ENCODE measurements around the gene IKZF2.

Gene IKZF2

DNA sequence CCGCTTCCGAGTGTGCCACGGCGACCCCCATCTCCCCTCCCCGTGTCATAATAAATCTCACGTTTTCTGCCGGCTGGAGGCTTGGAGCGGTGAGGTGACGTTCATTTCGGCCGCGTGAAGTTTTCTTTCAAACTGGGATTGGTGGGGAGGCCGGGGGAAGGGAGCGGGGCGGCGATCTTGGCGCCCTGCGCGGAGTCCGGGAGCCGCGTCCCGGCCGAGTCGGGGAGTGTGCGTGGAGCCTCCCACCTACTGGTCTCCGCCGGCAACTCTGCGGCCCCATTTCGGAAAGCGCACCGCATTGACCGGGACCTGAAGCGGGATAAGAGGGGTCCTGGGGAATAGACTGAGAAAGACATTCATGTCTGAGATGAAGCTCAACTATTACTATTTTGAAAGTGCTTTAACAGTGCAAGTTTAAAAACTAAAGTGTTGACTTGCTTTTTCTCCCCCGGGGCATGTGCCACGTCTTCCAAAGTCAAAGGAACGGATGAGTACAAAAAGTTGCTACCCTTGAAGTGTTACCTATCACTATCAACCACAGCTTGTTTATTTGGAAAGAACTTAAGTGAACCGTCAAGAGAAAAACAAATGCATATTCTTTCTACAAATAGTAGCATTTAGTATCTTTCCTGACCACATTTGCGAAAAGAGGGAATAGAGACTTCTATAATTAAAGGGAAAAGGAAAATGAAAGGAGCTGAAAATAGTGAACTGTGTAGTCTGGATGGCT lies 818 bp upstream of the IKZF2 start:
- DNase-seq, result peak; percentile 35

DNA sequence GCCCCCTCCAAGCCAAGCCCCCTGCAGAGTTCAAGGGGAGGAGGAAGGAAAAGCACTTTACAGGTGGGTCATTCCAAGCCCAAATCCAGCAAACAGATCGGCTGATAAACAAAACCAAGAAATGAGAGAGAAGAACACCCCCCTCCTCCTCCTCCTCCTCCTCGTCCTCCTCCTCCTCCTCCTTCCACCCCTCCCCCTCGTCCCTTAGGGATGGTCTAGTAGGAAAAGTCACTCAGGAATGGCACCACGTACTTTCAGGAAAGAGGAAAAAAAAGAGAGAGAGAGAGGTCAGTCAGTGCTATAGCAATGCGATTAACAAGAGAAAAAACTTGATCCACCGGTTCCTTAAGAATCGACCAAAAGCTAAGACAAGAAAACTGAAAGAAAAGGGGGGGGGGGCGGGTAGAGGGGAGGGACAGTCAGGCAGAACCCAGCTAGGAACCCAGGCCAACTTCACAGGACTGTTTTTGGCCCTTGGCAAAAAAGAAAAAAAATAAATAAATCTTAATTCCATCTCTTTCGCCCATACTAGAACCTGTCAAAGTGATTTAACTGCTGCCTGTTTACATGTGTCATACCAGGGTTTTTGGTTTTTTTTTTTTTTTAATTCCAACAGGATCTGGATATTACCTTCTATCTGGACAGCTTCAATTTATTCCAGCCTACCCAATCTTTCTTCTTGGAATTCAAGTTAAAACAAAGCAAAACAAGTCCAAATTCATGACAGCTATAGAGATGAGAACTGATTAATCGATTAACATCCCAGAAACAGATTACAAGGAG lies 906 bp downstream of the IKZF2 start:
- DNase-seq, result no peak

DNA sequence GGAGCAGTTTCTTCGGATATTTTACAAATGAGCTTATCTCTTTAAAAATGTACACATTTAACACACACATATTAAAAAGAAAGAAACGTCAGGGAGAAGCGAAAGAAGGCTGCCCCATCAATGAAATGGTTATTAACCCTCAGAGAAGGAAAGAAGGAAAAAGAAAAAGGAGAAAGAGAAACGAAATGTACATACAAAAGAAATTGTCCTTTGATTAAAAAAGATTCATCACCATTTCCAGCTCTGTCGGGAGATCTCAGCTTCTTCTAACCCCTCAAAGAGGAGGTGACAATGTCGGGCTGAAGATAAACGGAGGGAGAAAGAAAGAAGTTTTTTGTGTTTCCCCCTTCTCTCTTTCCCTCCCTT lies 1.5 kb downstream of the IKZF2 start:
- no peak for DNase-seq

DNA sequence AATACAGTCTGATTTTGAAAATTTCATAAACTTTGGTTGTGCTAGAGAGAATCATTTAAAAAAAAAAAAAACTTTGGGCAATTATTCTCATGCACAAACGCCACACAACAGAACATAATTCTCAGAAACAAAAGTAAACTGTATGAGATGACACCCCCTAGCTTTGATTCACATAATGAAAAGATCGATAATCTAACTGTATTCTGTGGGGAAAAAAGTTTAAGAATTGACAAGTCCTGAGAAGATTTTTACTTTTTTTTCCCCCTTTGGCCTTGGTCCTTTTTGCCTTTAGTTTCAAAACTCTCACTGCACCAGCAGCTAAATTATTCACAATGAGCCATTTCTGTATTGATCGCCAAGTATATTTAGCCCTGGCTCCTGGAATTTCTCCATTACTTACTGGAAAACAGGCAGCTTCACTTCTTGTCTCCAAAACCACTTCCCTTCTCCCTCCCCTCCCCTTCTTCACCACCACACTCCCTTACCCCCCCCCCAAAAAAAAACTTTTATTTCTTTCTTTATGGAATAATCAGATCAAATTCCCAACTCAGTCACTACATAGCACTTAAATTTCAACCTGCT lies 2.0 kb downstream of the IKZF2 start:
- DNase-seq, result no peak

DNA sequence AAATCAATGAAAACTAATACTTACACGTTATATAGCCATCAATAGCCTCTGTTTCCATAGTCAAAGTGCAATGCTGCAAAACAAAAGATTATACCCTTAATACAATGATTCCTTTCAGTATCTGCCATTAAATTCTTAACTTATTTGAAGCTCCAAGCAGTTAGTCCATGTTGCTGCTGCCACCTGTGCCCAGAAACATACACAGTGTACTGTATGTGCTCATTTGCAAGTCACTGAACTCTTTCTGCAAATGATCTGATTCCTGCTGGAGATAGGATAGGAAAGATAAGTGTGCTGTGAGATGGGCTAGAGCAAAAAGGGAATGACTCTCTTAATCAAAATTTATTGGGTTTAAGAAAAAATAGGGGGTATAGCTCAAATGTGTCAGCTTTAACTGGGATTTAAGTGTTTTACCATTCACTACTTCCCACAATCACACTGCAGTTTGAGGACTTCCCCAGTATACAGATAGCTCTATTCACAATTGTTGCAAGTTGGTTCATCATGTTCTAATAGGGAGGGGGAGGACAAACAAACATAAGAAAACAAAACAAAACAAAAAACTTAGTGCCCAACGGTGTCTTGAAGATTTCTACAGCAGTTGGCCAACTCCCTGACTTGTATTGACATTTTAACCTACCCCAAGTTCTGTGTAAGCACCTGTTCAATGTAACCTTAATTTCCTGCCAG lies 2.7 kb downstream of the IKZF2 start:
- no peak for DNase-seq

DNA sequence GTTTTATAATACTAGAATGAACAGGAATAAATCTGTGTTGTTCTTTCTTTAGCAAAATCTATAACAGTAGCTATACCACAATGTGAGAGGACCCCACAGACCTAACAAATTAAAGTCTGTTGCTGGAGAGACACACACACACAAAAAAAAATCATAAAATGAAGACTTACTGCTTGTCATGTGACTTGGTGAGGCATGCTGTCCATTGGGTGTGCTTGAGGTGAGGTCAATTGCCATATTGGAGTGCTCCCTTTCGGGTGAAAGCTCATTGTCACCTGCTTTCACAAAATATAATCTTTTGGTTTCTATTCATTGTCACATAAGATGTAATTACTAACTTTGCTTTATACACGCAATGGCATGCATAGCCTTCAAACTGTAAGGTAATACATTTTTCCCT lies 3.9 kb downstream of the IKZF2 start:
- DNase-seq, result no peak

DNA sequence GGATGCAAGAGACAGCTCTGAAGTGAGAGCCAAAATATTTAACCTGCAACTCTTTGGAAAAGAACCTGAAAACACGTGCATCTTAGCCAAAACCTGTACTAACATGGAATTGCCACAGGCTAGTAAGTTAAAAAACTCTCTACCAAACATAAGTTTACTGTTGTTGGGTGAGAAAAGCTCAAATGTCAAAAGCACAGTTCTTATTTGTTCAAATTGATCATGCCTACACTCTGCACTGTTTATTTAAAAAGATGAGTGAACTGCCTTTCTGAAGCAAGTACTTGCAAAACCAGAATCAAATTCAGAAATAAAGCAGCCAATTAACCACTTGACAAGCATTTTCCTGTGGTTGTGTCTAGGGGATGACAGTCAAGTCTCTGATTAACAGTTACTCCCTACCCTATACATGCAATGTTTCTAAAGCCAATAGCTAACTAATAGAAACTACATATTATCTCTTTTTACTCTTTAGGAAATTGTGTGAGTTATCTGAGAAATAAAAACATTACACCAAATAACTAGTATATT lies 5.6 kb downstream of the IKZF2 start:
- DNase-seq, result no peak

DNA sequence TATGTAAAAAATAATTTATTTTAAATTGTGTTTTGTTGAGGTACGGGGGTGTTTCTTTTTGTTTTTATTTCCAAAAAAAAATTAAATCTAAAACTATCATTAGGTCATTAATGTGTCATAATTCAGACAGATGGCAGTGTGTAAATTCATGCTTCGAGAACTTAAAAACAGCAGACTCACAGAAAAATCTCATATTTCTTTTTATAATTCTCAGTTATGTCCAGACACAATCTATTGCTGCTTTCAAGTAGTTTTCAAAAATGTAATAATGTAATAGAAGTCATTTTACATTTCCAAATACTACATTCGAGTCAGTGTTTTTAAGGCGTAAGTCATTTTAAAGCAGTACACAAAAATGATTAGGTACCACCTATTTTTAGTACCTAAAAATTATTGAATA lies 14.3 kb downstream of the IKZF2 start:
- no peak for DNase-seq

DNA sequence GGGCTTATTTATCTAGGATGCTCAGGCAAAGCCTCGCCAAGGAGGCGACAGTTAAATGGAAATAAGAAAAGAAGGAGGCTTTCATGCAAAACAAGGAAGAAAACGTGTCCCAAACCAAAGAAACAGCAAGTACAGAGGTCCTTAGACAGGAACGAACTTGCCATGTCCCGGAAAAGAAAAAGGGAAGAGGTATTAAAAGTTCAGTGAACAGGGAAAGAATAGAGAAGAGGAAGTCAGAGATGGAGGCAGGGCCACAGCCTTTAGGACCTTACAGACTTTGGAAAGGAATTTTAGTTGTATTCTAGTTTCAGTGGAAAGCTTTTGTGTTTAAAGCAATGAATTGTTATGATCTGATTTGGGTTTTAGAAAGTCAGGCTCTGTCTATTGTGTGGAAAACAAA lies 22.1 kb downstream of the IKZF2 start:
- DNase-seq, result no peak

DNA sequence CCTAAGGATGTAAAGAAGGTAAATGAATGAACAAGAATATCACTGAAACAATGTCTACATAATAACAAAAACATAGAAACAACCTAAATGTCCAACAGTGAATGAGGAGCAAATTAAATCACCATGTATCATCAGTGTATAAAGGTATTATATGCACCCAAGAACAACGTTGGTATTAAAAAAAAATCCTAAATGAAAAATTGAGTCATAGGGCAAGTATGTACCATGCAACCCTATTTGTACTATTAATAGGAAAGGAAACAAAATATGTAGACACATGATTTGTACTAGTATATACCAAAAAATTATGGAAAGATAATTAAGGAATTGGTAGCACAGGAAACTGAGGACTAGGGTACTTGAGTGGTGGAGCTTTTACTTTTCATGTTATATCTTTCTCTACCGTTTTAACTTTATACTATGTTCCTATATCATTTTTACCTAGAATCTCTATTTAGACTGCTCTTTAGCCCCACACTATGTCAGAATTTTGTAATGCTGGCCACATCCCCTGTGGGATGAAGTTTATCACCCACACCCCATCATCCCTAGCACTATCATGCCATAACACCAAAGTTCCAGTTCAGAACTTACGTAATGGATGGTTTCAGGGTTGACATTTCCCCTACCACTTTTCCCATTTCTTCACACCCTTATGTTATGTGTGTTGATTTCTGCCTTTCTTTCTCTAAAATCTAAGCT lies 25.6 kb downstream of the IKZF2 start:
- no peak for DNase-seq

DNA sequence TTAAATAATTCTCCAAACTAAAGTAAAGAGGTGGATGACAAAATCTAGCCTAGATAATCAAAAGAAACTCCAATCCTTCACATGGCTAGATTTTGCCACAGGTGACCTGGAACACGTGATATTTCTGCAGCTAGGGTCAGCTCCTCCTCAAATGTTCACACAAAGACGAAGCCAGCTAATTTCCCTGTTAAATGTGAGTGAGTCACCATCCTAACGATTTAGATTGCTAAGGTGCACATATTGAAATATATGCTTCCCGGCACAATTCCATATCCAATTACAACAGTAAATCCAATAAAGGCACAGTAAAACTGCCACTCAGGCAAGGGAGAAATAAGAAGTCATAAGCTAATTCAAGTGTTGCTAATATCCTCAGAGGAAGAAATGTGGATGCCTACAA lies 28.7 kb downstream of the IKZF2 start:
- DNase-seq, result no peak

DNA sequence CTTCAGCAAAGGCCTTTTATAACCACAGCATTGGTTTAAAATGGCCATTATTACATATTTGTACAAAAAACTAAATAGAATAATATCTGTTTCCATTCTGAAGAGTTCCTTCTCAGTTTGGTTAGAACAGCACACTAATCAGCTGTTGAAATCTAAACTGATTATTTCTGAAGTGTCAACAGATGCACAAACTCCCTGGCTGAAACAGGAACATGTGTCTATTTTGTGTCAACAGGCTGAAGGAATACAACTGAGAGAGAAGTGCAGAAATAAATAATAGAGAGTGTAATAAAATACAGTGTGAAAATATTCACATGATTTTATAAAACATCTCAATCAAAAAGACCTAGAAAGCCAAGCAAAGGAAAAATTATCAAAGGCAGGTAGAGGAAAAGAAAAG lies 29.7 kb downstream of the IKZF2 start:
- no peak for DNase-seq

DNA sequence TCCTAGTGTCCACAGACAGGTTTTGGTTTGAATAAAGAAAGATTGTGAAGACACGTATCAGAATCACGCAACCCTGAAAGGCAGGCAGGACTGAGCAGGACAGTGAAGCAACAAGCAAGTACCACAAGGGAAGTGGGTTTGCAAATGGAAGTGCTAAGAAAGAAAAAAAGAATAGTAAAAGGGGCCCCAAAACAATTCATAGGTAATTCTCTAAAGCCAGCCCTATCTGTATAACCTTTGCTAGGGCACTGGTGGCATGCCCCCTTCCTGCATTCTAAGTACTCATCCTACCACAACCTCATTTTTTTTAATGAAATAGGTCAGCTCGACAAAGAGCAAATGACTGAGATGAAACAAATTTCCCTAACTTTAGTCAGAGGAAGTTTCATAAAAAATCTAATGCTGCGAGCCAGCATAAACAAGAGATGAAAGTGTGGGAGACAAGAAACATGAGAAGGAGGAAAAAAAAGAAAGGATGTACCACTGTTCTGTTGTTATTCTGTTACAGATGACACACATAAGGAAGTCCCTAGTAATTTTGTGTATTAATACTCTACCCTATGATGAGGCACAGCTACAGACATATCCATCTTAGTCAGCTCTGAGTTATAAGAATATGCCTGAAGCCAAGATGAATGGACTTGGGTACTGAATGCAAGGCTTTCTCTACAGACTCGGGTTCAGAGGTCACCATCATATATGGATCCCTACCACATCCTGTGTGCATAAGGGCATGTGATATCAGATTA lies 32.2 kb downstream of the IKZF2 start:
- peak; percentile 16 for DNase-seq

DNA sequence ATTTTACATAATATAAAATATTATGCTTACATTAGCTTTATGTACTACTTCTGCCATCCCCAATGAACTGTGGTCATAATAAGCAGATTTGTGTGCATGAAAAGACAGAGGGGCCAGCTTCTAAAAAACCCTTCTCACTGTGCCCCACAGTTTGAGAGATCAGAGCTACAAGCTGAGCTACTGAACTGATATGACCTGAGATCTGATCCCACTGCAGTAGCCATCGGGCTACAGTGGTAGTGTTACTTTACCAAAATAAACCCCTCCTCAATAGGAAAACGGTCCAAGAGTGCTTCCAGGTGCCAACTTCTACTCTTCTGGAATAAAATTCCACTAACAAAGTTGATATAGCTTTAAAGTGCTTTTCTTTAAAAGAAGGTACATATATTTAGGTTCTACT lies 43.1 kb downstream of the IKZF2 start:
- DNase-seq, result no peak

DNA sequence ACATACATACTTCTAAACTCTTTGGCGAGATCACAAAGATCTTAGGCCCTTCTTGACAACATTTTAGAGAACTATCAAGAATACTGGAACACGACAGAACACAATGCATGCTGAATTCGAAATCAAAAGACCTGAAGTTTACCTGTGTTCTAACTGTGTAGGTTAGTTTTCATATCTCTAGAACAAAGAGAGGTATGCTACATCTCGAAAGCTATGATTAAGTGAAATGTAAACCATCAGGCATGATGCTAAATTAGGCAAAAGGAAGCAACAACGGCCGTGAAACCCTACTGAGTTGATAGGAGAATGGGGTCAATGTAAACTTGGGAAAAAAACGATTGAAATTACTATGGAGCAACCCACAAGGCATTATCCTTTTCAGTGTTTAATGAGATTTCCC lies 43.7 kb downstream of the IKZF2 start:
- DNase-seq, result no peak

DNA sequence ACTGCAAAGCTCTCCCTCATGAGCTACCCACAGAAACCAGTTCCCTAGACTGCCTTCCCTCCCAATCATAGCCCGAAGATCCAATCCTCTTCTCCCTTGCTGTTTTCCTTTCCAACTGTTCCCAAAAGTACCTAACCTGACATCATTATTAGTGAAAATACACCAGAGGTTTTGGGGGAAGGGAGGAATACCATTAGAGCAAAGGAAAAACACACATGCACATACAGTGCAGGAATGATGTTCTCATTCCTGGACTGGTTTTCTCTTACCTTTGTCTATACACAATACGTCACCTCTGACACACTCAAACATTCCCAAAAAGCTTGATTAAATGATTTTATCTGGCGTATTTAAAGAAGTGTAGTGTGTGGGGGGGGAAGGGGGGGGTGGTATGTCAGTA lies 46.2 kb downstream of the IKZF2 start:
- DNase-seq, result no peak

DNA sequence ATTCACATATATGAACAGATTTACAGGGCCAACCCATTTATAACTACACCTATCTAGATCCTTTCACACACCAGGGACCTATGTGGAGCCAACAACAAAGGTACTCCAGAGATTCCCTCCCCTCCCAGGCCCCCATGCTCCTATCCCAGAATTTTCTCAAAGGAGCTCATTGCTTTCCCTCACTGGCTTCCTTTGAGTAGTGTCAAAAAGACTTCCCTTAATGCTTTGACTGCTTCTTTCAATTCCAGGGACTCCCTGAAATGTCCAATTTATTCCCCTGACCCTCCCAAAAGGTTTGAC lies 46.6 kb downstream of the IKZF2 start:
- DNase-seq, result no peak

DNA sequence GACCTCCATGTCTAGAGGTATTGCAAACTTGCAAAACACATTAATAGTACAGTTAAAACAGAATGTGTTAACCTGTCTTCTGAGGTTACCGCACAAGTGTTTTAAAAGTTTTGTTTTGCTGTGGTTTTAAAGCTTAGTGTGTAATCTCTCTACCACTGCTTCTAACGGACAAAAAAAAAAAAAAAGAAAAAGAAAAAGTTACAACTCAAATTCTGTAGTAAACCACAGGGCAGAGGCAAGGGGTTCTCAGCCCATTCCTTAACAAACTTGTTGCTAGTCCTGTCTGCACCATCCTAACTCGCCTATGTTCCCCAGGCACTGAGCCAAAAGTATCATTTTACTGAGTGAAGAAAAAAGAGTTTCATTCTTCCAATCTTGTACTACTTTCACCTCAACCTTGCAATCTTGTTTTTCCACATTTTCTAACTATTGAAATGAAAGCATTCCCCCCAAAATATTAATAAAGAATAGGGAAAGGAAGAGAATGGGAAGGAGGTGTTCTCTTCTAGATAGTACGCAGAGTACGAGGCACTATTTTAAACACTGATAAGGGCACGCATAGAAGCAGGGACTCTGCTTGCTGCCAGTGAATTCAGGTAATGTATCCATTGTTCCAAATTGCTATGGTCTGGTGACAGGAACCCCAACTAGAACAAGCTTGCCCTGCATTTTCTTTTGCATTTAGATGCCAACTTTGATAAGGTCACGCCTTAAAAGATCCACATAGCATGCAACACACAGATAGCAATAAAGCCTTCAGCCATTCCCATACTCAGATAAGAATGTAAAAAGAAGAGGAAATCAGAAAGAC lies 47.1 kb downstream of the IKZF2 start:
- peak; percentile 7 for DNase-seq

DNA sequence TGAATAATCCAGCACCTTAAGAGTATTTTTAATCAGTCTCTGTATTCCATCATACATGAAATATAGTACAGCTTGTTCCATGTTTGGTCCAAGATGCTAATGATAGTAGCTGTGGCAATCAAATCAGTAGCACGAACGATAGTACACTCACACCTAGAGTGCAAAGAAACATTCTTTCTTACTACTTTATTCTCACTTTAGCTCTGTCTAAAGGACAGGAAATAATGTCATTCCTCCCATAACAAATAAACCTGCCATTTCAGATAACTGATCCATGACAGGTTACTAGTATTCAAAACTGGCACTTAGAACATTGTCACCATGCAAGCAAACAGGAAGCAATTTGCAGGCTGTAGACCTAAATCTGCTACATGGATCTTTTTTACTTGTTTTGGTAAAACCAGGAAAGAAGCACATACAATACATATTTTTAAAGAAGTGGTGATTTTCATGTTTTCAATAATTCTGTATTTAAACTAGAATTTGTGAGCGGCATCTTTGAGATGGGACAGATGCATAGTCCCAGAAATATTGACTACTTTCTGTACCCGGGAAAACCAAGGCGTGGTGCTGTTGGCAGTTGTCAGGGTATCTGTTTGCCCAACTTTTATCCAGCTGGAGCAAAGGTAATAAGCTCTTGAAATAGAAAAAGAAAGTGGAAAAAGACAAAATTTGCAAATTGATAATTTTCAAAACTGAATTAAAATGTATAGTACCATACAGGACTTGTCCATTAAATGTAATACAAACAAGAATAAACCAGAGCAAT lies 49.5 kb downstream of the IKZF2 start:
- DNase-seq, result no peak

DNA sequence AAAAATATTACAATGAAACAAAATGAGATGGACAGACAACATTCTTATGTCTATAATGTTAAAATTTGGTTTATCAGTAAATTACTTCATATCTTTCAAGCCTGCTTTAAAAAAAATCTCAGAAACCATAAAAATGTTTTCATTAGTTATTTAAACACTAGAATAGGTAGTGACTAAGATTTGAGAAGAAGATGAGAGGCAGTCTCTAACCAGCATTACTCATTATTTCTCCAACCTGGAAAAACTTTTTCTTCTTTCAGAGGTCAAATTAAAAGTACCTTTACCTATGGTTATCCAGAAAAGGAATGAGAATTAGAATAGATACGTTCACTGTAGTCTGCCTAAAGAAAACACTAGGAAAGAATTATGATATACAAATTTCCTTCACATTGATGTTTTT lies 50.3 kb downstream of the IKZF2 start:
- no peak for DNase-seq

DNA sequence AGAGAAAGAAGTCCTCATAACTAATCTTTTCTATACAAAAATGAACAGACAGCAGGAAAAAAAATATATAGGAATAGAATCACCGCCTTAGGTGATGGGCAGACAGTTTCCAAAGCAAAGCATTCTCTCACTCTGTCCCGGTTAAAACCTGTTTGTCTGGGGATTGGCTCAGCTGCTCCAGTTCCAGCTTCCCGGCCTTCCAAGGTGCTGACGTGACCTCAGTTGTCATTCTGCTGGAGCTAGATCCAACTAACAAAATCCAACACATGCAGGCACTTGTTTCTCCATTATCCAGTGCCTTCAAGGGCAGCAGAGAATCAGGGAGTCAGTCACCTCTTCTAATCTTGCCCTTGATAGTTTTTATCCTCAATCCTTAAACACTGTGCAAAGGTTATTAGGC lies 52.8 kb downstream of the IKZF2 start:
- no peak for DNase-seq
